Measurements from ENCODE around the gene SLU7. TPM values are rescaled to one million over a fixed set of nuclear protein-coding genes. Genes with fewer than 3 reads are reported as not detected.

The SLU7 gene
- total and polyA plus RNA-seq, 2 of the 4 experiments (the other 2 are of a cell fraction) = 15.9 to 34.2 TPM

GRCh38 chr5:160441311-160441781 is 22.5 kb upstream of the SLU7 start:
- H3K9me1 ChIP-seq (ENCODE audit: insufficient read depth, low read length) = no peaks in the 10 kb centered on the region
- no peak overlapping the region for H2BK20ac ChIP-seq (ENCODE audit: low read depth, low read length)
- no peak overlapping the region for H2BK120ac ChIP-seq (ENCODE audit: low read depth, low read length)
- H3K27me3 ChIP-seq (ENCODE audit: control insufficient read depth, insufficient read depth, low read length) = no peaks in the 10 kb centered on the region
- 50% methylated on average over 1 of the region's 1 CpG; no CpG with 5 or more reads in 1 of the 2 experiments for WGBS, 2 experiments (ENCODE audit: extremely low coverage in 2 of 2, insufficient read length in 1 of 2)
- H3K9ac ChIP-seq (ENCODE audit: low read depth, low read length) = no peak overlapping the region
- POLR2A ChIA-PET (ENCODE audit: unreplicated experiment) = no interaction called here
- H4K91ac ChIP-seq (ENCODE audit: insufficient read depth, low read depth, low read length) = no peak overlapping the region
- H4K5ac ChIP-seq (ENCODE audit: low read depth, low read length) = no peak overlapping the region
- no peak overlapping the region for H3K23ac ChIP-seq (ENCODE audit: low read depth, low read length)
- no peak overlapping the region for H2BK5ac ChIP-seq (ENCODE audit: low read depth, low read length, poor library complexity, severe bottlenecking)
- intact Hi-C loops (cut with micrococcal nuclease) = no loop called here
- H3K56ac ChIP-seq (ENCODE audit: extremely low read depth, insufficient read depth, low read length) = no peak overlapping the region
- H3K18ac ChIP-seq (ENCODE audit: low read depth, low read length) = no peak overlapping the region
- H3K27ac ChIP-seq (ENCODE audit: insufficient read depth, low read length) = no peak overlapping the region
- peak; percentile 40; the same call in 1 of the 2 replicates for ATAC-seq (ENCODE audit: low read depth)
- no peaks in the 10 kb centered on the region for H3K79me1 ChIP-seq (ENCODE audit: low read depth in 1 of 2, low read length in 2 of 2)
- in situ Hi-C loops (cut with MboI; ENCODE audit: low sequenced_read_pairs) = no loop called here
- H2AK9ac ChIP-seq (replicated peaks; ENCODE audit: low read depth, low read length, poor library complexity) = no peak overlapping the region
- no peaks in the 10 kb centered on the region for H3K36me3 ChIP-seq (ENCODE audit: control insufficient read depth, insufficient read depth, low read length)
- peak overlapping the region; percentile 61 for H2AFZ ChIP-seq (replicated peaks; ENCODE audit: low read length, poor library complexity)
- dilution Hi-C loops (cut with HindIII; ENCODE audit: low sequenced_read_pairs, unreplicated experiment) = no loop called here
- H3K14ac ChIP-seq (replicated peaks; ENCODE audit: low read depth, low read length) = no peak overlapping the region
- no peak overlapping the region for H2AK5ac ChIP-seq (ENCODE audit: low read depth, low read length)
- CTCF ChIA-PET = no interaction called here
- H3K4me1 ChIP-seq (ENCODE audit: control insufficient read depth, insufficient read depth, low read length) = peaks cover 3% of the 10 kb centered on the region; the same call in 1 of the 2 replicates
- H3K4me3 ChIP-seq (ENCODE audit: insufficient read depth, low read depth, low read length) = no peak overlapping the region
- H2BK15ac ChIP-seq (ENCODE audit: low read depth, low read length) = no peak overlapping the region
- no peak overlapping the region for H3K4me2 ChIP-seq (ENCODE audit: low read depth, low read length)
- H4K8ac ChIP-seq (ENCODE audit: low read depth in 2 of 2, low read length in 2 of 2) = no peak overlapping the region
- DNase-seq = peak; percentile 58
- no peaks in the 10 kb centered on the region for H3K9me3 ChIP-seq (ENCODE audit: control insufficient read depth, insufficient read depth, low read length)
- H4K20me1 ChIP-seq (ENCODE audit: insufficient read depth, low read length) = no peaks in the 10 kb centered on the region
- H3K4ac ChIP-seq (ENCODE audit: low read depth, low read length) = no peak overlapping the region
- TF ChIP-seq MXI1 (IDR thresholded peaks at IDR 0.05; ENCODE audit: borderline replicate concordance, low read depth, low read length) = no peak
- TF ChIP-seq BHLHE40 (IDR thresholded peaks at IDR 0.05; ENCODE audit: low read depth, low read length) = no peak
- no peak for TF ChIP-seq CTCF (conservative IDR thresholded peaks at IDR 0.05; ENCODE audit: low read depth, low read length)
- TF ChIP-seq CHD1 (IDR thresholded peaks at IDR 0.05; ENCODE audit: low read depth, low read length) = no peak
- TF ChIP-seq RFX5 (IDR thresholded peaks at IDR 0.05; ENCODE audit: low read depth, low read length) = no peak
- no peak for TF ChIP-seq MAZ (IDR thresholded peaks at IDR 0.05; ENCODE audit: borderline replicate concordance, low read depth, low read length)
- no peak for TF ChIP-seq RCOR1 (IDR thresholded peaks at IDR 0.05; ENCODE audit: insufficient replicate concordance, low read length)
- TF ChIP-seq NFE2L2 (IDR thresholded peaks at IDR 0.05; ENCODE audit: low read depth, low read length) = no peak
- no peak for TF ChIP-seq SMC3 (IDR thresholded peaks at IDR 0.05; ENCODE audit: low read depth, low read length)
- no peak for TF ChIP-seq MAFK (IDR thresholded peaks at IDR 0.05; ENCODE audit: low read depth, low read length)
- no TSS peak for BruUV-seq (replicated peaks)

Measured in IMR-90 (cell line).